ENCODE results near the gene BOLL.
"Not testable (repeated sequence)": the region's sequence is repeated elsewhere in the genome, so short reads cannot be mapped to it uniquely, and the experiment has no call there.

BOLL gene, protein sequence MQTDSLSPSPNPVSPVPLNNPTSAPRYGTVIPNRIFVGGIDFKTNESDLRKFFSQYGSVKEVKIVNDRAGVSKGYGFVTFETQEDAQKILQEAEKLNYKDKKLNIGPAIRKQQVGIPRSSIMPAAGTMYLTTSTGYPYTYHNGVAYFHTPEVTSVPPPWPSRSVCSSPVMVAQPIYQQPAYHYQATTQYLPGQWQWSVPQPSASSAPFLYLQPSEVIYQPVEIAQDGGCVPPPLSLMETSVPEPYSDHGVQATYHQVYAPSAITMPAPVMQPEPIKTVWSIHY

DNA sequence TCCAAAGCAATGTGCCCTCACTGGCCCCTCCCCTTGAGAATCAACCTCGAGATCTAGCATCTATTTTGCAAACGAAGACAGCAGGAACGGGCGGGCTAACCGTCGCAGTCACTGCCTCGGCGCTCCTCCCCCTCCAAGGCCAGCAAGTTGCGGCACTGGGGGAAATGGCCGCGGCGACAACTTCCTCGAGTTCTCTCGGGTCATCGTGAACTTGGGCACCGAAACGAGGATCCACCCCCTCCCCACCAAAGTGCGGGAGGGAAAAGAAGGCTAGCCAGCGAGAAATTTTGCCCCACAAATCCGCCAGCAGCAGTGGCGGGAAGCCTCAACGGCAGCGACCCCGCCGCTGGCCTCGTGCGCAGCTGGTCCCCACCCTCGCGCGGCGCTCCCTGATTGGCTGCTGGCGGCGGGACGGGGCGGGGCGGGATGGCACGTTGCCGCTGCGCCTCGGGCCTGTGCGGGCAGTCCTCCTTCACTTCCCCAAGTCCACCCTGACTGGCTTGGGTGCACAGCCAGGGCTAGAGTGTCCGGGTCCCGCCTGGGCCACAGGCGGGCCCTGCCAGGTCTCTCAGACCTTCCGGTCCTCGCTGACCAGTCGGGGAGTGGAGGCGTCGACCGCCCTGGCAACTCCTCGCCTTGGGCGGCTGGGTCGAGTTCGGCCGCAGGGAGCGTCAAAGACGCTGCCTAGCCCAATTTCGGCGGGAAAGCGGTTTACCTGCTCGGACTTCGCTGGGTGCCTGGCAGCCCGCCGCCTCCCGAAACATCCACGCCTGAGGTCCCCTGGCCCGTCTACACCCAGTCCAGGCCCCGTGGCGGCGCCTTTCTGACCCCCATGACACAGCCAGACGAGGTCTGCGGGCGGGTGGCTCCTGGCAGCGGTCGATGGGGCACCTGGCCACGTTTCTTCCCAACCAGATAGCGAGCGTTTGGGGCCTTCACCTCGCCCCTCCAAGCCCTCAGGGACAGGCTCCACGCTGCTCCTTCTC, at the start of gene BOLL:
BOLL (minus strand) TSS at position 364 of the 986 bp plus-strand sequence. CDS start 3,469 bp downstream, outside the sequence.
- DNase-seq: no peak

DNA sequence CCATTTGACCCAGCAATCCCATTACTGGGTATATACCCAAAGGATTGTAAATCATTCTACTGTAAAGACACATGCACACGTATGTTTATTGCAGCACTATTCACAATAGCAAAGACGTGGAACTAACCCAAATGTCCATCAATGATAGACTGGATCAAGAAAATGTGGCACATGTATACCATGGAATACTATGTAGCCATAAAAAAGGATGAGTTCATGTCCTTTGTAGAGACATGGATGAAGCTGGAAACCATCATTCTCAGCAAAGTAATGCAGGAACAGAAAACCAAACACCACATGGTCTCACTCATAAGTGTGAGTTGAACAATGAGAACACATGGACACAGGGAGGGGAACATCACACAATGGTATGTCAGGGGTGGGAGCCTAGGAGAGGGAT, 49.7 kb upstream of the BOLL start:
- DNase-seq: not testable (repeated sequence)

DNA sequence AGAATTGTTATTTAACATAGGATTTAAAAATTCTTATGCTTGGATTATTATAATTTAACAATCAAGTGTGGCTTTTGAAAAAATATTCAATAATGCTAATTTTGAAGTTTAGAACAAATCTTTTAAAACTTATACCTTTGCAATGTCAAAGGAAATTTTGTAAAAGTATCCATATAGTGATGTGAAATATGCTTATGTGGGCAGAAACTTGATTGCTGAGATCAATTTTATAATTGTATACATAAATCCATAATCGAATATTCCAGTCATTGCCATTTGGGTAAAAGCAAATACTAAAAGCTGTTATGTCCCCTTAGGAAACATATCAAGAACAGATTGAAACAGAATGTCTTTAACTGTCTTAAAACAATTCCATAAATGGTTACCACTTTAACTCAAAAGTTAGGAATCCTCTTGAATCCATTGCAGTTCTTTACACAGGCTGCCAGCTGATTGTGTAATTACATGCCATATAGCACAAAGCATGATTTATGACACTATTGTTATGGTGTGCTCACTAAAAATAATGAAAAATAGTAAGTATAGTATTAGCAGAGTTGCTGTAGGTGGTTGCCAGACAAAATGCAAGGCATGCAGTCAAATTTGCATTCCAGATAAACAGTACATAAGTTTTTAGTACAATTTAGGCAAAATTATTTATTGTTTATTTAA, 43.5 kb upstream of the BOLL start:
- no peak for DNase-seq

DNA sequence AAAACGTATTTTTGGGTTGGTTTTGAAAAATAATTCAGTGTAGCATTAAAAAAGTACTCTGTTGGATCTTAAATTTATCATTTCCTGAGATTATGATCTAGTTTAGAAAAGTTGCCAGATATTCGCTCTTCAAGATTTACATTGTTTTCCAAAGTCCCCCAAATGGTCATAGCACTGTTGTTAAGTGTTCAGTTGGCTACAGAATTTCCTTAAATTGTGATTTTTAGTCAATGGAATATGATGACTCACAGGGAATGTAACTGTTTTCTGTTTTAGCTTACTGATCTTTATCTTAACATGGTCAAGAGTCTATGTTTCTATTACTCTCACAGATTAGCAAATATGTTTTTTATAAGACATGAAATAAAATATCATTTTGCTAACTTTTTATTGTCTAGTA, 42.5 kb upstream of the BOLL start:
- no peak for DNase-seq

DNA sequence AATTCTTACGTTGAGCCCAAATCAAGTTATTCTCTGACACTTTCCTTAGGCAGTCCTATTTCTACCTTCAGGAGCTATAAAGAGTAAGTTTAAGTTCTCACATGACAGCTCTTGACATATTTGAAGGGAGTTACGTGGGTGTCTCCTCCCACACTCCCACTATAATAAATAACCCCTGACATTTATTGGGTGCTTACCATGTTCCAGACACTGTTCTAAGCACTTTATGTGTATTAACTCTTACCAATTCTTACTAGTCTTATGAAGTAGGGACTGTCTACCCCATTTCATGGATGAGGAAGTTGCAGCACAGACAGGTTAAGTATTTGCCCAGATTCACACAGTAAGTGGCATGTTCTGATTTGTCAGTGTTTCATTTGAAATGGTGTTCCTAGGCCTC, 37.2 kb upstream of the BOLL start:
- no peak for DNase-seq

DNA sequence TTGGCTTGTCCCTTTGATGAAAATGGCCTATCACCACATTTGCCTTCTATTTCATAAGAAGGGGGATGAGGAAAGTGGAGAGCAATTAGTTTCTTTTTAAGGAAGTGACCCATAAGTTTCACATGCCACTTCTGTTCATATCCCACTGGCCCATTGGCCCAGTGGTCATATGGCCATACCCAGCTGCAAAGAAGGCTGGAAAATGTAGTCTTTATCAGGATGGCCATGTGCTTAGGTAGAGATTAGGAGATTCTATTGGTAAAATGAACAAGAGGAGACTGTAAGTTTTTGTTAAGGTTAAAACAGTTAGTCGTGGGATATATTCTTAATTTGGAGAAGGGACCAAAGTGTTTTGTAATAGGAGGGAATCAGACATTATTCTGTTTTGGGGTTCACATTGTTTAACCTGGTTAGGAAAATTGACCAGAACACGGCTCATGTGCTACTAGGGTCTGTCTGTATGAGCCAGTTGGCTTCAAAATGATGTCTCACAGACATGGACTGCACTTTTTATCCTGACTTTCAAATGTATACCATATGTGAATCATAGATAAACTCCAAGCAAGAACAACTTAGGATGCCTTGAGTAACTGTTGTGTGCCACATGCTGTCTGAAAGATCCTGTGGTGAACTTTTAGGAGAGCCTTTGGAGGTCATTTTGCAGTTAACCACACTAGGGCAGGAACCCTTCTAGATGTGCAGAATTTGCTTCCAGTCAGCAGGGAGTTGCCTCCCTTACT, 36.6 kb upstream of the BOLL start:
- DNase-seq: no peak

DNA sequence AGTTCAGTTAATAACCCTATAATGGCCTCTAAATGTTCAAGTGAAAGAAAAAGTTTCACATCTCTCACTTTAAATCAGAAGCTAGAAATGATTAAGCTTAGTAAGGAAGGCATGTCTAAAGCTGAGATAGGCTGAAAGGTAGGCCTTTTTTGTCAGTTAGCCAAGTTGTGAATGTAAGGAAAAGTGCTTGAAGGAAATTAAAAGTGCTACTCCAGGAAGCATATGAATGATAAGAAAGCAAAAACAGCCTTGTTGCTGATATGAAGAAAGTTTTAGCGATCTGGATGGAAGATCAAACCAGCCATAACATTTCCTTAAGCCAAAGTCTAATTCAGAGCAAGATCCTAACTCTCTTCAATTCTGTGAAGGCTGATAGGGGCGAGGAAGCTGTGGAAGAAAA, 29.4 kb upstream of the BOLL start:
- DNase-seq: no peak

DNA sequence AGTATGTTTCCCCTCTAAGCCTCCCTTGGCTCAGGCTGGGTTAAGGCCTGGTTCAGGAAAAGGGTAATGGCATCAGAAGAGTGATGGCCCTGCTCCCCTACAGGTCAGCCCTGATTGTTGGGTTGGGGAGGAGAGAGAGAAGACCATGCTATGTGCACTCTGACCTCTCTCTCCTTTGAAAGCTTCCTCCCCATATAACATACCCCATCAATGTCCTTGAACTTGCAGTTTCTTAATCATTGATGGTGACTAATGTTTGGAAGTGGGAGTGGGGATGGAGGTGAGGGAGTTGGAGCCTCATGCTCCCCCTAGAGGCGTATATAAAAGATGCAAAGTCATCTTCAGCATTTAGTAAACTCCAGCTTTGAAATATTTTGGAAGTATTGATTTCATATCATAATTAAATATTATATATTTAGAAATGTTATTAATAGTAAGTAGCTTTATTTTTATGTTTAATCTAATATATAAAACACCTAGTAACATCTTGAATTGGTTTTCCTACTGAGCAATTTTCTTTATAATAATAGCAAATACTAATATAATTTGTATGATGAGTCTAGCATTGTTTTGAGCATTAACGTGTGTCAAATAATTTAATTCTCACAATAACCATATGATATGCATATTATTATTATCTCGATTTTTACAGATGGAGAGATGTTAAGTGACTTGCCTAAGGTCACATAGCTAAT, 28.1 kb upstream of the BOLL start:
- no peak for DNase-seq

DNA sequence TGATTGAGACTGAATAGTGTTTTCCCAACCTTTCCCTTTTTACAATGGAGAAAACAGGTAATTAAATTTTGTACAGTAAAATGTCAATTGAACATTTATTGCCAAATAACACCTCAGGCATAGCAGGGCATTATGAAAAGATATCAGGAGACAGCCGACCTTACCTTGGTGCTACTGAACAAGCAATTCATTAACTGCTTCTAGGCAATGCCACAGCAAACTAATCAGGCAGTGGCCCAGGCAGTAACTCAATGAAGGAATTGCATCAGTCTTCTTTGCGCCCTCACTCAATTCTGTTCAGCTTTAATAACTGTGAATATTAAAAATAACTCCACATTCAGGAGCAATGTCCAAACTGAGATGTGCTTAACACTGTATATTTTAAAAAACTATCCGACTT, 25.4 kb upstream of the BOLL start:
- no peak for DNase-seq

DNA sequence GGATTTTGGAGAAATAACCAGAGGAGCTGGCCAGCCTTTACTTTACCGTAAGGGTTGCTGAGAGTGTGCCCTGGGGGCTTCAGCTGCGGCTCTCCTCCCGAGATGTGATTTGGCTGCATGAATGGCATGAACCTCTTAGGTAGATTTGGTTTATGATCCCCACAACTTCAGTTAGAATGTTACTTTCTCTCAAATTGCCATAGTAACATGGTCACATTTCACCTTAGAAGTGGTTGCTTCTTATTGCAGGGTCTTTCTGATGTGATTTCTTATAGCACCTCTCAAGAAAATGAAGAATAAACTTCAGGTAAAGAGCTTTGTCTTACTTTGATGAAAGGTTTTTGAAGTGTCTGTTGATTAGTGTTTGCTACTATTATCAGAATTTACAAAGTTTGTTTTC, 24.9 kb upstream of the BOLL start:
- no peak for DNase-seq

DNA sequence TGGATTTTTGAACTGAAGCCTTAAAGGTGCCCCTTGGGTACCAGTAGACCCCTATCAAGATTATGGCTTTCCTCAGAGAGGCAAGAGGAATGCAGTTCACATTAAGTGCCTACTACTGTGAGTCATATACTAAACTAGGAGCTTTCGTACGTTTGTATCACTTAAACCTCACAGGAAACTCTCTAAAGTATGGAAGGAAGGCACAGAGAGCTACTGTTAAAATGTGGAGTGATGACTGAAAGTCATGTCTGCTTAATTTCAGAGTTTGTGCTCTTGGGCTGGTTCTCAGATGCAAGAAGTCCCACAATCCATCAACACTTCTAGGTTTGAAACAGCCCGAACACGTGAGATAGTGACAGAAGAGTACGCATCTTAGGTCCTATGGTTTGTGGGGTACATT, 23.9 kb upstream of the BOLL start:
- DNase-seq: no peak

DNA sequence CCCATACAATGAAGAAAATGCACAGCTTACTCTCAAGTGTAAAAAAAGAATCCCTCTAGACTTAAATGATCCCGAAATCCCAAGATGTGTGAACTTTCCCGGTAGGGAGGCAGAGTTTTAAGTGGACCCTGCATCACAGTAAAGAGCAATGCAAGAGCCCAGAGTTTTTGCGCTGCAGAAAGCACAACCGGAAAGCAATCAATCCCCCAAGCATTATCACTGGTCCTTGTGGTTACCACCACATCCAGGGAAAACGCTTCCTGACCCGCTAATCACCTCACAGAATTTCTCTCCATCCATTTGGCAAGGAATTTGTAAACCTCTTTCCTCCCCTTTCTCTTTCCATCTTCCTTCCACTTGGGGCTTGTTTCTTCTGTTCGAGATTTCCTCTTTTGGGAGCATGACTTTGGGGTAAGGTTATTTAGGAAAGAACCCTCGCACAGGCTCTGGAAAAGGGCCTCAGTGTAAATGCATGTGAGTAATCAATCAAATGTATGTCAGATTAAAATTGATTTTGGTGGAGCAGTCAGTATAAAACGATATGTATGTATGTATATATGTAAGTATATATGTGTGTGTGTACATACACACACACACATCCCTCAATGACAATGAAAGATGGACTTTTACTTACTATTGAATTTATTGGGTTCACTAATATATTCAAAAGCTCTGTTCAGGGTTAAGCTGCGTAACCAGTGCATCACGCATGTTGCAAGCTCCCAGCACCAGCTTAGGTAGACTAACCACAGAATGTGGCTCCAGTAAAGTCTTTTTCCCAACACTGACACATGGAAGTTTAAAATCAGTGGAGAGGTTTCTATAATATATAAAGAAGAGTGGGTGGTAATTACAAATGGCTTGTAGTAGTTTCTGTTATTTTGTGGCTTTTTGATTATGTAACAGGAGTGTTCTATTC, 20.9 kb upstream of the BOLL start:
- no peak for DNase-seq

DNA sequence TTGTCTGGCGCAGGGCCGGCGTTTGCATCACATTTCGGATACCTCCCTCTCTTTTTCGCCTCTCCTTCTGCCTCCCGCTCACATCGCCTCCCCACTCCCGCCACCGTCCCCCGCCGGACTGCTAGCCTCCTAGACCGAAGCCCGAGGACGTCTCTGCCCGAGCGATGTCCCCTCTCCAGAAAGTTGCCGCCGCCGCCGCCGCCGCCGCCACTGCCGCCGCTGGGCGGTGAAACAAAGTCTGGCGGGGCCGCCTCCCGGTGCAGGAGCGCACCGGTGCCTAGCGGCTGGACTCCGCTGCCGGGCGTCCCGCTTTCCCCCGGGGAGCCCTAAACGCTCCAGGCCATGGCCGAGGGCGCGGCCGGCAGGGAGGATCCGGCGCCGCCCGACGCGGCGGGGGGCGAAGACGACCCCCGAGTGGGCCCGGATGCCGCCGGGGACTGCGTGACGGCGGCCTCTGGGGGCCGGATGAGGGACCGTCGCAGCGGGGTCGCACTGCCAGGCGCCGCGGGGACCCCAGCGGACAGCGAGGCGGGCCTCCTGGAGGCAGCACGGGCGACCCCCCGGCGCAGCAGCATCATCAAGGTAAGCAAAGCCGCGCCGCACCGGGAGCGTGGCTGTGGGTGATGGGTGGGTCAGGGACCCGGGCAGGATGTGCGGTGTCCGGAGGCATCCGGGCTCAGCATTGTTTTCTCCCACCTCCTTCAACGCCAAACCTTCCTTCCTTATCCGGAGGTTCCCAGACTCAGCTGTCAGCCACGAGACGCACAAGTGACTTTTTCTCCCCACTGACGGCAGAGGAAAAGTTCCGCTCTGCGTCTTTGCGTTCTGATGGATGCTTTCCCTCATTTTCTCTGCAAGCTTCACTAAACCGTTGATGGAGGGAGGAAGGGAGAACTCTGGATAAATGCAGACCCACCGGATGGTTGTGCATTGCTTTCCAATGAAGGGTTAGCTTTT, 19.9 kb upstream of the BOLL start:
- DNase-seq: no peak

DNA sequence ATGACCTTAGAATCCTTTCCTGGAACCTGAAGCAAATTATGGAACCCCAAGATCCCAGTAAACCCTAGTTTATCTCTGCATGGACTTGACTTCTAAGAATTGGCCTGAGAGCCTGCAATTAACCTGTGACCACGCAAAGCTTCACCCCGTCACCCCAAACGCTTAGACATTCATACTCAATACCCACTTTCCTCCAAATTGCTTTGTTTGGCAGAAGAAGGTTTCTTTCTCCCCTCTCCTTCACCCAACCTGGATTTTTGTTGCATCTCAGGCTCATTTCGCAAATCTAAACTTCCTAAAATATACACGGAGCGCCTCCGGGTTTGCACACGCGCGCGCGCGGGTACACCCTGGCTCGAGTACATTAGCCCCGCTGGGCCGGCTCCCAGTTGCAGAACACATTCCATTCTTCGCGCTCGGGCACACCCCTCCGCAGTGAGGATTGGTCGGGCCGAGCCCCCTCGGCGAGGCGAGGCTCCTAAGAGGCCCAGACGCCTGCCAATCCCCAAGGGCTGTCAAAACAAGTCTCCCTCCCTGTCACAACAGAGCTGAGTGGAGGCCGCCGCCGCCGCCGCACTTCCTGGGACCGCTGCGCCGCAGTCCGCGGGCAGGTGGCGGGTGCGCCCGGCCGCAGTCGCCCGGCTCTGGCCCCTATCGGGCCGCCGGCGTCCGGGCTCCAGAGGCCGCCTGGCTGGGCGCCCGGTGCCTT, 19.1 kb upstream of the BOLL start, which contains the start of gene PLCL1:
PLCL1 (plus strand) TSS at position 545 of the 709 bp plus-strand sequence.
- DNase-seq: peak; percentile 39

DNA sequence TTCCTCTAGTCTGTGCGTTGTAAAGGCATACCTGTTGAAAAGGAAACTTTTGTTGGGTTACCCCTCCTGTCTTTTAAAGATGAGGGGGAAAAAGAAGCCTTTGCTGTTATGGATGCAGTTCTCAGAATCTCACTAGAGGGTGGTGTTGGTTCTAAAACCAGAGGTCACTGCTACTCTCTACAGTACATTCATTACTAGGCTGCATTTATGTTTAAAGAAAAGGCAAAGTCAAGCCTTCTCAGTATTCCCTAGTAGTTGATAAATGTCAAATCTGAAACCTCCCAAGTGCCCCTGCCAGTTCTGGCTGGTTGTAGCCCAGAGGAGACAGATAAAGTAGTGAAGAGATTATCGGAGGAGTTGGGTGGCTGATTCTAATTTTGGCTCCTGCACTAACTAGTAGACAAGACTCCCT, 17.9 kb upstream of the BOLL start:
- DNase-seq: no peak

DNA sequence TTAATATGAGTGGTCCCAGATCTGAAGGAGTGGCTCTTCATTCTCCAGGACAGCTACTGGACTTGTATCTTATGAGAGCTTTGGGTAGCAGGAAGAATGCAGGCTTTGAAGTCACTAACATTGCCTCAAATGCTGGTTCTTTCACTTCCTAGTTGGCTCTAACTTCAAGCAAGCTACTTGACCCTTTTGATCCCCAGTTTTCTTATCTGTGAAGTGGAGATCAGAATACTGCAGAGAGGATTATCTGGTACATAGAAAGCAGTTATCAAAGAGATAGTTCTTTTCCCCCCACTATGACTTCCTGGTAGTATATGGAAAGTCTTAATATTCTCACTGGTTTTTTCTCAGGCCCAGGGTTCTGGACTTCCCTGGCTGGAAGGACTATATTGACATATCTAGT, 15.9 kb upstream of the BOLL start:
- no peak for DNase-seq

DNA sequence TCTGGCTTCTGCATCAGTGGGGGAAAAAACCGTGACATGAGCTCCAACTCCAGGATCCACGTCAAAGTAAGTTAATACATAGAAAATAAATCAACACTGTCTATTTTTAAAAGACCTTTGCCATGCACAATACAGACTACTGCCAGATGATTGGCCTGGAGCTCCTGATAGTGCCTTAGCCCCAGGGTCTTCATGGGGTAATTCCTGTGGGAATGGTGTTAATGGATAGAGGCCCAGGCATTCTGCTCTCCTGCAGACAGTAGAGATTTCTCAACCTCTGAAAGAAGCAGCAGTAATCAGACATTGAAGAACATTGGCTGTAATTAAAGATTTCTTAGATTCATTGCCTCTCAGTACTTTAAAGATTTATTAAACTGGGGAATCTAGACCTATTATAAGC, 15.0 kb upstream of the BOLL start:
- no peak for DNase-seq

DNA sequence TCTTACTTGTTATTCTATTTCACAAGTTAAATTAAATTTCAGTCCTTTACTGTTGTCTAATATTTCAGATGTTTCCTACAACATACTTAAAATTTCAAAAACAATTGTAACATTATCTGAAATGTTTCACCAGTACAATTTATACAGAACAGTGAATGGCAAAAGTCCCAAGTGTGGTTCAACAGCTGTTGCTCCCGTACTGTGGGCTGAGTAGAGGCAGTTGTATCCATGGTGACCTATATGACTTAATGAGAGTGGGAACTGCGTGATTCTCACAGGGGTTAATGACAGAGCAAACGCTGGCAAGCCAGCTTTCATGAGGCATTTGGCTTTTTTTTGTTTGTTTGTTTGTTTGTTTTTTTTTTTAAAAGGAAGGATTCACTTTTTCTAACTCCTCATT, 13.9 kb upstream of the BOLL start:
- no peak for DNase-seq

DNA sequence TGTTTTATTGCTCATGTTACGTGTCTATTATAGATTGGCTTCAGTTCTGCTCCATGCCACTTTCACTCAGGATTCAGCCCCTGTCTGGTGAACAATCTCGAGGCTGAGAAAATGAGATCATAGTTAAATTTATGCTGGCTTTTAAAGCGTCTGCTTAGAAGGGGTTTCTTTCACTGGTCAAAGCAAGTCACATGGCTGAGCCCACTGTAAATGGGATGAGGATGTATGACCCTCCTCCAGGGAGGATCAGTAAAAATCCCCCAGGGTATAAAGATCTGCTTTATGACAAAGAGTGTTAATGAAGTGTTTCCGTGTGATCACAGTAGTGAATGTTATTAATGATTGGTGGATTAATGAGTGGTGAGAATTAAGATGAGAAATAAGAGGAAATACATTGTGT, 13.1 kb upstream of the BOLL start:
- no peak for DNase-seq
